Measurements from ENCODE around the gene NUP210L.

DNA sequence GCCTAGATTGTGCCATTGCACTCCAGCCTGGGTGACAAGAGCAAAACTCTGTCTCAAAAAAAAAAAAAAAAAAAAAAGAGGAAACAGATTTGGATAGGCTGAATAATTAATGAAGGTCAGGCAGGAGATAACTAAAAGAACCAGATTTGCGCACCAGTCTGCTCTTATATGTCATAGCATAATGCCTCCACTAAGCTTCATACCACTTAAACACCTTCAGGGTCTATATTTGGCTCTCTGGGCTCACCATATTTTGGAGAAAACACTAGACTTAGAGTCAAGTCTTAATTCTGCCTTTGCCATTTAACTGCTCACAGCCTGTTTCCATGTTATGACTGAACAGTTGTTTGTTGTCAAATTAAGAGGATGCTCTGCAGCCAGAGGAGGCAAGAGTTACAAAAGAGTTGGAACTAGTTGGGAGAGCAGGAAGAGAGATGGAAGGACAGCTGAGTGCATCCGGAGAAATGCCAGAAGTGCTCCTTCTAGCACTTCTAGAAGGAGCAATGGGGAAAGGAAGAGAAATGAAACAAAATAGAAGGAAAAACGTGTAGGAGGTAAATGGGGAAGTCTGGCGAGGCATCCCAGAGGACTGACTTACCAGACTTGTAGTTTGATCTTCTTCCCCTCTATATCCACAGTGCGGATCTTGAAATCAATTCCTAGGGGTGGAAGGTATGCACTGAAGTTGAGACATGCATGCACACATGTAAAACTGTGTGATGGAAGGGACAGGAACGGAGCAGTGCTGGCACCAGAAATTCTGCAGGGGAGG is 170.6 kb downstream of the NUP210L start:
- TF ChIP-seq YY1 (IDR thresholded peaks at IDR 0.05; ENCODE audit: insufficient read depth, insufficient read length) (no peak), ZNF274 (IDR thresholded peaks at IDR 0.05; ENCODE audit: low read depth, low read length) (no peak)

Measured in NT2/D1 (cell line).